Effector memory CD4-positive, alpha-beta T cell (primary cell): ENCODE measurements around the gene LRRC28.
"Not testable (repeated sequence)": the region's sequence is repeated elsewhere in the genome, so short reads cannot be mapped to it uniquely, and the experiment has no call there.

Experiments used
- DNase-seq, 3 donors: peaks; one replicate each; pipeline ENCODE4 v3.0.0-alpha.2; 2020
- H3K27ac ChIP-seq: 2 replicates; pipeline ENCODE4 v1.7.0; 2013; ENCODE audit warnings: mild to moderate bottlenecking, low read length, moderate library complexity; ENCODE audit not compliant: insufficient read depth, poor library complexity, severe bottlenecking
- H3K27me3 ChIP-seq: replicated peaks from 2 replicates; pipeline ENCODE4 v1.7.0; 2013; ENCODE audit warnings: mild to moderate bottlenecking, low read length; ENCODE audit not compliant: insufficient read depth, control insufficient read depth, poor library complexity, severe bottlenecking
- H3K36me3 ChIP-seq: 2 replicates; pipeline ENCODE4 v1.7.0; 2013; ENCODE audit warnings: mild to moderate bottlenecking, low read length, moderate library complexity; ENCODE audit not compliant: control insufficient read depth, insufficient read depth
- H3K4me1 ChIP-seq: 2 replicates; pipeline ENCODE4 v1.7.0; 2013; ENCODE audit warnings: low read length, mild to moderate bottlenecking; ENCODE audit not compliant: control insufficient read depth, insufficient read depth, poor library complexity, severe bottlenecking
- H3K4me3 ChIP-seq: 2 replicates; pipeline ENCODE4 v1.7.0; 2013; ENCODE audit warnings: low read length, low read depth, mild to moderate bottlenecking; ENCODE audit not compliant: insufficient read depth, poor library complexity, severe bottlenecking
- H3K9me3 ChIP-seq: 2 replicates; pipeline ENCODE4 v1.7.0; 2013; ENCODE audit warnings: mild to moderate bottlenecking, low read length, moderate library complexity; ENCODE audit not compliant: control insufficient read depth

LRRC28 gene

GRCh38 chr15:99226802-99227201 is 24.5 kb upstream of the LRRC28 start:
- Histone ChIP-seq H3K27me3 (no peaks in the 10 kb centered on the region), H3K36me3 (no peaks in the 10 kb centered on the region), H3K4me3 (no peak overlapping the region), H3K27ac (no peak overlapping the region), H3K9me3 (no peaks in the 10 kb centered on the region), H3K4me1 (no peaks in the 10 kb centered on the region)
- no peak for DNase-seq

GRCh38 chr15:99228120-99228770 is 23.0 kb upstream of the LRRC28 start:
- DNase-seq = no peak
- Histone ChIP-seq H3K27me3 (no peaks in the 10 kb centered on the region), H3K4me1 (no peaks in the 10 kb centered on the region), H3K36me3 (no peaks in the 10 kb centered on the region), H3K9me3 (no peaks in the 10 kb centered on the region), H3K4me3 (no peak overlapping the region), H3K27ac (no peak overlapping the region)

GRCh38 chr15:99230867-99231266 is 20.4 kb upstream of the LRRC28 start:
- Histone ChIP-seq H3K9me3 (no peaks in the 10 kb centered on the region), H3K27me3 (no peaks in the 10 kb centered on the region), H3K36me3 (no peaks in the 10 kb centered on the region), H3K4me3 (no peak overlapping the region), H3K27ac (no peak overlapping the region), H3K4me1 (no peaks in the 10 kb centered on the region)
- DNase-seq = no peak

GRCh38 chr15:99232740-99233139 is 18.5 kb upstream of the LRRC28 start:
- Histone ChIP-seq H3K27me3 (peaks cover 3% of the 10 kb centered on the region), H3K27ac (no peak overlapping the region), H3K36me3 (no peaks in the 10 kb centered on the region), H3K9me3 (no peaks in the 10 kb centered on the region), H3K4me3 (no peak overlapping the region), H3K4me1 (no peaks in the 10 kb centered on the region)
- DNase-seq = no peak

GRCh38 chr15:99234160-99234559 is 17.1 kb upstream of the LRRC28 start:
- H3K36me3 ChIP-seq, DNase-seq, H3K4me3 ChIP-seq, H3K4me1 ChIP-seq, H3K9me3 ChIP-seq, H3K27ac ChIP-seq, H3K27me3 ChIP-seq: not testable (repeated sequence)

- H3K36me3 ChIP-seq = no peaks in the 10 kb centered on the region
- H3K27me3 ChIP-seq = peaks cover 3% of the 10 kb centered on the region
- H3K27ac ChIP-seq = no peak overlapping the region
- no peaks in the 10 kb centered on the region for H3K9me3 ChIP-seq
- H3K4me1 ChIP-seq = no peaks in the 10 kb centered on the region
- H3K4me3 ChIP-seq = no peak overlapping the region
- no peak for DNase-seq
These were observed 12.4 kb upstream of the LRRC28 start for GRCh38 chr15:99238849-99239248.

GRCh38 chr15:99239545-99240198 is 11.6 kb upstream of the LRRC28 start:
- H3K36me3 ChIP-seq = no peaks in the 10 kb centered on the region
- no peak overlapping the region for H3K4me3 ChIP-seq
- H3K9me3 ChIP-seq = no peaks in the 10 kb centered on the region
- no peak overlapping the region for H3K27ac ChIP-seq
- no peaks in the 10 kb centered on the region for H3K4me1 ChIP-seq
- no peak for DNase-seq
- H3K27me3 ChIP-seq = peaks cover 3% of the 10 kb centered on the region

GRCh38 chr15:99241752-99242151 is 9.5 kb upstream of the LRRC28 start:
- H3K27me3 ChIP-seq = peaks cover 3% of the 10 kb centered on the region
- H3K27ac ChIP-seq = no peak overlapping the region
- no peaks in the 10 kb centered on the region for H3K4me1 ChIP-seq
- H3K4me3 ChIP-seq = no peak overlapping the region
- no peaks in the 10 kb centered on the region for H3K9me3 ChIP-seq
- H3K36me3 ChIP-seq = no peaks in the 10 kb centered on the region
- DNase-seq = no peak

GRCh38 chr15:99244306-99244705 is 7.0 kb upstream of the LRRC28 start:
- no peaks in the 10 kb centered on the region for H3K27me3 ChIP-seq
- H3K4me3 ChIP-seq = no peak overlapping the region
- no peak for DNase-seq
- no peaks in the 10 kb centered on the region for H3K36me3 ChIP-seq
- no peaks in the 10 kb centered on the region for H3K9me3 ChIP-seq
- H3K27ac ChIP-seq = no peak overlapping the region
- no peaks in the 10 kb centered on the region for H3K4me1 ChIP-seq

GRCh38 chr15:99247062-99247461 is 4.2 kb upstream of the LRRC28 start:
- H3K4me3 ChIP-seq = no peak overlapping the region
- DNase-seq = no peak
- peaks cover under 1% of the 10 kb centered on the region for H3K4me1 ChIP-seq
- no peaks in the 10 kb centered on the region for H3K36me3 ChIP-seq
- H3K27me3 ChIP-seq = no peaks in the 10 kb centered on the region
- no peak overlapping the region for H3K27ac ChIP-seq
- no peaks in the 10 kb centered on the region for H3K9me3 ChIP-seq
